NT2/D1 (cell line): ENCODE measurements around the gene WNK4.
A peak's percentile ranks its signal among the peaks of the same experiment; 100 is the strongest.
"Not testable (repeated sequence)": the region's sequence is repeated elsewhere in the genome, so short reads cannot be mapped to it uniquely, and the experiment has no call there.

ENCODE experiments used
- DNase-seq: peaks from one replicate; pipeline ENCODE4 v3.0.0-alpha.2; 2011; ENCODE audit warnings: low read depth, low spot score
- H3K27me3 ChIP-seq: 2 replicates; pipeline ENCODE4 v1.6.0; 2011; ENCODE audit warnings: mild to moderate bottlenecking; ENCODE audit not compliant: insufficient read length, insufficient read depth
- H3K36me3 ChIP-seq: 2 replicates; pipeline ENCODE4 v1.6.1; 2011; ENCODE audit warnings: mild to moderate bottlenecking, low read length, mixed read lengths; ENCODE audit not compliant: insufficient read depth, insufficient read length
- H3K4me1 ChIP-seq: 2 replicates; pipeline ENCODE4 v1.5.1; 2011; ENCODE audit not compliant: insufficient read depth, insufficient read length
- H3K4me3 ChIP-seq: 2 replicates; pipeline ENCODE4 v1.5.1; 2011; ENCODE audit warnings: low read depth; ENCODE audit not compliant: insufficient read length
- H3K9ac ChIP-seq: 2 replicates; pipeline ENCODE4 v1.6.0; 2011; ENCODE audit warnings: low read depth; ENCODE audit not compliant: insufficient read length
- H3K9me3 ChIP-seq: 2 replicates; pipeline ENCODE4 v1.5.1; 2011; ENCODE audit warnings: mild to moderate bottlenecking, low read length; ENCODE audit not compliant: insufficient read depth
- SUZ12 ChIP-seq: IDR thresholded peaks from 2 replicates; pipeline ENCODE4 v1.6.1; 2011; ENCODE audit not compliant: insufficient read length, insufficient read depth; ENCODE audit errors: extremely low read depth
- YY1 ChIP-seq: IDR thresholded peaks from 2 replicates; pipeline ENCODE4 v1.6.1; 2011; ENCODE audit not compliant: insufficient read length, insufficient read depth
- ZNF274 ChIP-seq: IDR thresholded peaks from 2 replicates; pipeline ENCODE4 v1.6.1; 2011; ENCODE audit warnings: mild to moderate bottlenecking, low read depth, low read length

Gene WNK4

GRCh38 chr17:42760652-42761581, 19.5 kb upstream of the WNK4 start, which contains the start of gene RAMP2:
RAMP2 (plus strand) TSS chr17:42761227; CDS start chr17:42761262, 35 bp downstream.
- Histone ChIP-seq H3K27me3 (peaks cover 29% of the 10 kb centered on the region), H3K9ac (peak within 1 kb of the TSS; percentile 78), H3K36me3 (no peaks in the 10 kb centered on the region), H3K4me1 (peaks cover 12% of the 10 kb centered on the region), H3K9me3 (no peaks in the 10 kb centered on the region), H3K4me3 (peak within 1 kb of the TSS; percentile 45)
- no peak for TF ChIP-seq SUZ12
- no peak for DNase-seq

GRCh38 chr17:42761638-42762037, 18.8 kb upstream of the WNK4 start:
- H3K36me3 ChIP-seq = no peaks in the 10 kb centered on the region
- TF ChIP-seq SUZ12 = no peak
- no peak for TF ChIP-seq ZNF274
- H3K4me3 ChIP-seq = peak overlapping the region; percentile 45
- H3K4me1 ChIP-seq = peaks cover 12% of the 10 kb centered on the region
- H3K9ac ChIP-seq = peak overlapping the region; percentile 78
- no peaks in the 10 kb centered on the region for H3K9me3 ChIP-seq
- peaks cover 29% of the 10 kb centered on the region for H3K27me3 ChIP-seq
- no peak for DNase-seq

DNA sequence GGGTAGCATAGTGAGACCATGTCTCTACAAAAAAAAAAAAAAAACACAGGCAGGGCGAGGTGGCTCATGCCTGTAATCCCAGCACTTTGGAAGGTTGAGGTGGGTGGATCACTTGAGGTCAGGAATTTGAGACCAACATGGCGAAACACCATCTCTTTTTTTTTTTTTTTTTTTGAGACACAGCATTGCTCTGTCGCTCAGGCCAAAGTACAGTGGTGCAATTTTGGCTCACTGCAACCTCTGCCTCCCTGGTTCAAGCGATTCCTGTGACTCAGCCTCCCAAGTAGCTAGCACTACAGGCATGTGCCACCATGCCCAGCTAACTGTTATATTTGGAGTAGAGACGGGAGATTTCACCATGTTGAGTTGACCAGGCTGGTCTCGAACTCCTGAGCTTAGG, 14.3 kb upstream of the WNK4 start:
- no peak overlapping the region for H3K9ac ChIP-seq
- peaks cover 13% of the 10 kb centered on the region for H3K27me3 ChIP-seq
- TF ChIP-seq YY1 (no peak), SUZ12 (no peak), ZNF274 (no peak)
- H3K4me3 ChIP-seq = no peak overlapping the region
- no peaks in the 10 kb centered on the region for H3K9me3 ChIP-seq
- no peak for DNase-seq
- H3K4me1 ChIP-seq = peaks cover 12% of the 10 kb centered on the region
- H3K36me3 ChIP-seq = no peaks in the 10 kb centered on the region

DNA sequence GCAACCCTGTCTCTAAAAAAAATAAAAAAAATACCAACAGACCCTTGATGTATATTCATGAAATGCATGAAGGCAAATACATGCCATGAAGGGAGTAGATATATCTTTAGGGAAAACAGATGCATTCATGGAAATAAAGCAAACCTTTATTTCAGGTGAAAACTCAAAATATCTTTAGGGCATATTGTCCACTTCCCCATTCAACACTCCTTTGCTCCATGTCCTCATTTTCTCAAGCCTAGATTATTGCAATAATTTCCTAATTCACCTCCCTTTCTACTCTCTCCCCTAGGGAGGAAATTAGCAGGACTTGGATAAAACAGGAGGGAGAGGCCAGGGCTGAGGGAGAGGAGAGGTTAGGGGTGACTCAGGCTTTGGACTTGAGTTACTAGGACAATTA, 12.9 kb upstream of the WNK4 start:
- Histone ChIP-seq H3K4me1 (peaks cover 2% of the 10 kb centered on the region), H3K4me3 (no peak overlapping the region), H3K36me3 (no peaks in the 10 kb centered on the region), H3K9me3 (no peaks in the 10 kb centered on the region), H3K9ac (no peak overlapping the region), H3K27me3 (no peaks in the 10 kb centered on the region)
- no peak for DNase-seq
- no peak for TF ChIP-seq ZNF274
- no peak for TF ChIP-seq YY1
- no peak for TF ChIP-seq SUZ12

DNA sequence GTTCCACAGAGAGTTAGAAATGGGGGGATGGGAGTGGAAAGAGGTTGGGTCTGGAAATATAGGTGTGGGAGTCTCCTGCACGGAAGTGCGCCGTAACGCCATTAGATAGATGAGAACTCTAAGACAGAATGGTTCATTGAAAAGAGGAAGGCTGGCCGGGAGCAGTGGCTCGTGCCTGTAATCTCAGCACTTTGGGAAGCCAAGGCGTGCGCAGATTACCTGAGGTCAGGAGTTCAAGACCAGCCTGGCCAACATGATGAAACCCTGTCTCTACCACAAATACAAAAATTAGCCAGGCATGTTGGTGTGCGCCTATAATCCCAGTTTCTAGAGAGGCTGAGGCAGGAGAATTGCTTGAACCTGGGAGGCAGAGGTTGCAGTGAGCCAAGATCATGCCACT, 12.4 kb upstream of the WNK4 start:
- not testable (repeated sequence) for H3K4me1 ChIP-seq, H3K9ac ChIP-seq, H3K27me3 ChIP-seq, H3K9me3 ChIP-seq, H3K4me3 ChIP-seq, H3K36me3 ChIP-seq, DNase-seq

- not testable (repeated sequence) for H3K4me1 ChIP-seq, H3K4me3 ChIP-seq
Measured at GRCh38 chr17:42769964-42770363, 10.4 kb upstream of the WNK4 start.

GRCh38 chr17:42772945-42773289, 7.5 kb upstream of the WNK4 start:
- no peaks in the 10 kb centered on the region for H3K9me3 ChIP-seq
- TF ChIP-seq SUZ12 = no peak
- no peak for TF ChIP-seq ZNF274
- TF ChIP-seq YY1 = no peak
- H3K4me3 ChIP-seq = peak overlapping the region; percentile 88
- no peak for DNase-seq
- peaks cover 6% of the 10 kb centered on the region for H3K4me1 ChIP-seq
- peak overlapping the region; percentile 97 for H3K9ac ChIP-seq
- no peaks in the 10 kb centered on the region for H3K27me3 ChIP-seq
- H3K36me3 ChIP-seq = peaks cover 36% of the 10 kb centered on the region

More at GRCh38 chr17:42769964-42770363, 10.4 kb upstream of the WNK4 start:
- not testable (repeated sequence) for H3K36me3 ChIP-seq, H3K9ac ChIP-seq, H3K27me3 ChIP-seq, DNase-seq, H3K9me3 ChIP-seq
